HG02973 (cell line): ENCODE data around the gene NAP1L5.

Source experiments
- ATAC-seq: cut with Tn5 transposase; IDR thresholded peaks from one replicate; pipeline ENCODE4 v1.9.1; 2021; ENCODE audit warnings: moderate library complexity; ENCODE audit not compliant: unreplicated experiment

Gene NAP1L5, protein sequence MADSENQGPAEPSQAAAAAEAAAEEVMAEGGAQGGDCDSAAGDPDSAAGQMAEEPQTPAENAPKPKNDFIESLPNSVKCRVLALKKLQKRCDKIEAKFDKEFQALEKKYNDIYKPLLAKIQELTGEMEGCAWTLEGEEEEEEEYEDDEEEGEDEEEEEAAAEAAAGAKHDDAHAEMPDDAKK

DNA sequence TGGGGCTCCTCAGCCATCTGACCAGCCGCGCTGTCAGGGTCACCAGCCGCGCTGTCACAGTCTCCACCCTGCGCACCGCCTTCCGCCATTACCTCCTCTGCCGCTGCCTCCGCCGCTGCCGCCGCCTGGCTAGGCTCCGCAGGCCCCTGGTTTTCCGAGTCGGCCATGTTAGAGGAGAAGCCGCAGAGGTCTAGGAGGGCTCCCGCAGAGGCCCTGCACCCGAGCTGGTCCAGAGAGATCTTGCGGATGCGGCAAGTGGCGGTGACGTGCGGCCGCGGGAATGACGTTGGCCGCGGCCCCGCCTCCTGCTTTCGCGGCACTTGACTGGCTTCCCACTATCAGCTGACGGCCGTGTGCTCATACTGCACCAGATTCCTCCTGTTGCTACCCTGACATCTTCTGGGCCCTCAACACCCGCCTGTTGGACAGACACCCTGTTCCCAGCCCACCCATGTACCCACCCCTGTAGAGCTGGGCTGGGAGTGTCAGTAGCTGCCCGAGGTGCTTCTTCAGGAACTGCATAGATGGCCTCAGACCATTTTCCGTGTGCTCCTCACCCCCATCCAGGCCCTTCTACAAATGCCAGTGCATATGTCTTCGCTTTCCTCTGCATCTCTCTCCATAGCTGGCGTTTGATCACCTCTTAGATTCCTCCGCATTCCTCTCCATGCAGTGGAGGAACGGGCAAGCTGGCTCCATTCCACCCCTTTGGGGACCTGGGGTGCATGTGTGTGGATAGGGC is at the start of gene NAP1L5:
TSS of gene NAP1L5 (minus strand) at position 242 of the 742 bp plus-strand sequence. CDS start at position 167, 75 bp downstream.
- peak; percentile 98 for ATAC-seq

DNA sequence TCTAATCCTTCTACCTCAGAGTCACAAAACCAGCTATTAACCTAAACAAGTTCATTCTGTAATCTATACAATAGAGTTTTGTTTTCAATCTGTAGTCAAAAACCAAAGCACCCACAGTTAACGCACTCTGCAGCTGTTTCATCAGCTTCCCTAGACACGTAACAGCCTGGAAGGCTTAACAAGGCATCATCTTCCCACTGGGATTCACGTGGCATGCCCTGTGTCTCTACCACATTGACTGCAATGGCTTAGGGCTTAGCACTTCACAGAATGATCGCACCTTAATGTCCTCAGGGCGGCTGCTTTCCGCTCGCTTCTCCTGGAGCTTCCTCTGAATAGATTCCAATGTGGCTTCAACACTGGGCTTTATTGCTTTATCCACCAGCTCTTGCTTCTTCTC is 49.7 kb upstream of the NAP1L5 start:
- no peak for ATAC-seq

DNA sequence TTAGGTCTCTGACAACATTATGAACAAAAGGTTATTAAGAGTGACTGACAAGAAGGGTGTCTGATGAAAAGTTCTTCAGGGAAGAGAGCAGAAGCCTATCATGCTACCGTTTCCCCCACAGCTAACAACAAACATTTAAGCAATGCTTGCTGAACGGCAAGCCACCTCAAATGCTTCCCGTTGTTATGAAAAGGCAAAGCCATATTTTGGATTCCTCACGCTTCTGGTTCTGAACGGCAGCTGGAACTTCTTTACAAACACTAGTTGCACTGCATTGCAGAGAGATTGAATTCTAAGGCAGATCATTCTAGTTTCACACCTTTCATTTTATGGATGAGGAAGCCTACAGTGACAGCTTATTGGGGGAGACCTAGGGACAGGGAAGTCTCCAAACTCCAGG is 48.6 kb upstream of the NAP1L5 start:
- ATAC-seq = no peak

DNA sequence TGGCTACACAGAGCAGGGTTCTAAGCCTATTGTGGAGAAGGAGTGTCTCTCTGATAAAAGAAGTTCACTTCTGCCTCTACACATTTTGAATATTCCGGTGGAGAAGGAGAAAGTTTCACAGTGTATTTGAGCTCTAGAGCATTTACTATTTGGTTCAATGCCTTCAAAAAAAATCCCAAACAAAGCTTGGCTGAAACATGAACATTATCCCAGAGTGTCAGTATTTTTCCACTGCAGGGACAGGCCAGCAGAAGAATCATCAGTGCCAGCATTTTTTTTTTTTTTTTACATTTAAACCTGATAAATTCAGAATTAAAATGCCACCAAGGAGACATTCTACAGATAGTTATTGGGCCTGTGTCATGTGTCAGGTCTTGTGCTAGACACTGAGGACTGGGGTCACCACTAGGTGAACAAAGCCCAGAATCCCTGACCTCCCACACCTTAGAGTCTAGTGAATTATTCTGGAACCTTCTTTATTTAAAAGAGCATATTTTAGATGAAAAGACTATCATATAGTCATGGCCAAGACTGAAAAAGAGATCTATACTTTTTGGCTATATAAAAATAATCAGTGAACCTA is 48.0 kb upstream of the NAP1L5 start:
- no peak for ATAC-seq

DNA sequence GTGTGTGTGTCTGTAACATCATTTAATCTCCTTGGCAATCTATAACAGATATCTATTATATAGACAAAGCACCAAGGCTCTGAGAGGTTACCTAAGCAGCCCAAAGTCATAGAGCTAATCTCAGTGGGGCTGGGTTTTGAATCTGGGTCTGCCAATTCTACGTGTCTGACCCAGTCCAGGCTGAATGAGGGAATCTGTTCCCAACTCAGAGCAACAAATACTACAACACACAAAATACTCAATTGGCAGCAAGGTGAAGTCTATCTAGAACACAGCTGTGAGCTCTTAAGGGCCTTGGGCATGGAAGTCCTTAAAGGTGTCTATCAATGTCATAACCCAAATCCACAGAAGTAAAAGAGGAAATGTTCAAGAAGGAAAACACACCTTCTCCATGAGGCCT is 47.5 kb upstream of the NAP1L5 start:
- ATAC-seq = no peak

DNA sequence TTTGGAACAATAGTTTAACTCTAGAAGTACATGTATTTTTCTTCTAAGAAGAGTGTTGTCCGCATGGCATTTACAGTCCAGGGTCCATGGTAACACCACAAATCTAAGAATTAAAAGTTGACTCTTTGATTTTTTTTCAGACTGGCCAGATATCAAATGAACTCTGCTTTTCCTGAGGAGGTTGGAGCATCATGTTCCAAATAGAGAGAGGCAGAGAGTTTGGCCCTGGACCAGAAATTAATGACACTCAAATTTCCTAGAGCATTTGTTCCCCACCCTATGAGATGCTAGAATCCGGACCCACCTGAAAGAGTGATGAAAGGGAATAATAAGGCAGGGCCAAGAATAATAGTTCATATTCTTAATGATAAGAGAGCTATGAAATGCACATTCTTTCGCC is 47.0 kb upstream of the NAP1L5 start:
- ATAC-seq = no peak

DNA sequence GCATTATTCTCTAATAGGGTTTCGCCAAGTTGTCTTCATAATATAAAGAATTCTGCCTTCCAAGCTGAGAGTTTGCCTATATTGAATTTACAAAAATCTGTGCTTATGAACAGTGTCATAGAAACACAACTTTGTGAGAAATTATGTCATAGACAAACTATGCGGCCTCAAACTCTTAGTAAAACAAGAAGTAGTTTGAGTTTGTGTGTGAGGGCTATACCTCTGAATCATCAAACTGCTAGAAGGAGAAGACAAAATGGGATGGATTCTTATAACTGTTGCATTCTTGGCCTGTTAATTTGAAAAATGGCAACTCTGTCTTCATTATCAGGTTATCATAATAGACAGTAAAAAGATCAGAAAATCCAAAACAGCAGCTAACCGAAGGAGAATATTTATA is 46.1 kb upstream of the NAP1L5 start:
- no peak for ATAC-seq

DNA sequence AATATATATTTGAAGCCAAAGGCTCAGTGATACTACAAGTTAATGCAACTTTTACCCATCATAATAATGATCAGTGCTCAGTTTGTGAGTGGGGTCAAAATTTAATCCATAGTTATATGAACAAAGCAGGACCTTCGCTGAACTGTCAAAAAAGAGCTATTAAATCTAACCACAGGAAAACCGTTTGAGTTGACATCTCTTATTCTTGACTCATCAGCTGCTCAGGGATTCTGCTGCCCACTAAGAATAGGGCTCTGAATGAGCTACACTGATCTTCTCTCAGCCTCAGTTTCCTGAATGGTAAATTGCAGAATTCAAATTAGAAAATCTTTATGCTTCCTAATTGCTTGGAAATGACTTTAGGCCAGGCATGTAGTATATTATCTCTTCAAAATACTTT is 44.9 kb upstream of the NAP1L5 start:
- no peak for ATAC-seq

DNA sequence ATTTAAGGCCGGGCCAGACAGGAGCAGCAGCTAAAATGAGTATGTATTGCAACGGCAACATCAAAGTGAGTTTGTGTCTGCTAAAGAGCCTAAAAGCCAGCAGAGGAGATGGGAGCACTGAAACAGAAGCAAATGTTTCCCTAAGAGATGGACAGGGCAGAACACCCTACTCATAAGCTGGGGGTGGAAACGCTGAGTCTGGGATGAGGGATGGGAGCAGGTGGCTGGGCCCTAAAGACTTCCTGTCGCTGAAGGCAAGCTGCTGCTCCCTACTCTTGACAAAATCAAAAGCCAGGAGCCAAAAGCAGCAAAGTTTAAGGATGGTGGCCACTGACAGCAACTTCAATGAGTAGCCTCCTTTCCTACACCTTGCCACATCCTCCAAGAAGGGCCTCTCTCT is 40.6 kb upstream of the NAP1L5 start:
- no peak for ATAC-seq

DNA sequence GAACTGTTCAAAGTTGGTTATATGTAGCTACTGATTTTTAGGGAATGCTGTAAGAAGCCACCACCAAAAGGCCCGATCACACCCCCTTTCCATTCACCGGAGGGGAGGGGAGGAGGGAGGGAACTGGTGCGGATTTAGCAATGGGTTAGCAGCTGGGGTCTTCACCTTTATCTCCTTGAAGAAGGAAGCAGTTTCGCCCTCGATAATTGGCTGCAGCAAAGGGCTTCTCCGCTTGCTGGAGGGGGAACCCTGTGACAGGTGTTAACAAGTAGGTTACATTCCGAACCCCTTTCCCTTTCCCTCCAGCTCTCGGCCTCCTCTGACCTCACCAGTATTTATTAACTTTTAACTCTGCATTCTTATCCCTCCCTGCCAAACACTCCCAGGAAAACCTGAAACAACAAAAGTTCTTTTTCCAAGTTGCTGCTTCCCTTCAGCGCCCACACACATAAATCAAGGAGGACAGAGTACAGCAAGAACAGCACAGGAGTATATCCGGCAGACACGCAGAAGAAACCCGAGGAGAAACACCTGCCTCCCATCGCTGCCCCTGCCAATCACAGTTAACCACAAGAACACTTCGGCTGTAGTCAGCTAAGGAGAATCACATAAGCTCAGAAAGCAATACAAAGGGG is 39.8 kb upstream of the NAP1L5 start:
- peak; percentile 86 for ATAC-seq

DNA sequence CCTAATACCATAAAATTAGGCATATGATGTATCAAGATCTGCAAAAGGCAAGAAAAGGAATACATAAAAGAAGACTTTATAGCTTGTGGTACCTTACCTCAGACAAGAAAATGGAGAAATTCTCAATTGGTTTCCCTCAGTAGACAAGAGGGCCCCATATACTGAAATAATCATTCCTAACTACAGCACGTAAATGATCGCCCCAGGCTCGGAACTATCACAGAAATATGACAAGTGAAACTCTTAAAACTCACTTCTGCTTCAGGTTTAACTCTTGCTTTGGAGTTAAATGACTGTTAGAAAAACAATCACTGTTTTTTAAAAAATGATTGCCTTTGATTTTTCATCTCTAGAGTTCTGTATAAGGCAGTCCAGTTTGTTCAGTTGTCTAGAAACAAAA is 38.6 kb upstream of the NAP1L5 start:
- no peak for ATAC-seq

DNA sequence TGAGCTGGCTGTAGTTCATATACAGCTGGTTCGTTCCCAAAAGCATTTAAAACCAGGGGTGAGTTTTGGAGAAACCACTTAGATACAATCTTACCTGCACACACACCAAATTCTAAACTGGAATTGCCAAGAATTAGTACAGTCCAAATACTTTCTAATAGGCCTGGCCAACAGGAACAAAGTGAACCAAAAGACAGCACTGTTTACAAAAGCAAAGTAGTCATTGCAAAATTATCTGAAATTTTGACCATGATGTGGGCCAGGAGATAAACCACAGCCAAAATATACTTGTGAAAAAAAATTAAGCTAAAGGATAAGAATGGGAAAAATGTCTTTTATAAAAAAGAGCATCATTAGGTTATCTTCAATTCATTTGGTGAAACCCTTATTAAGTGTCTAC is 37.9 kb upstream of the NAP1L5 start:
- no peak for ATAC-seq

DNA sequence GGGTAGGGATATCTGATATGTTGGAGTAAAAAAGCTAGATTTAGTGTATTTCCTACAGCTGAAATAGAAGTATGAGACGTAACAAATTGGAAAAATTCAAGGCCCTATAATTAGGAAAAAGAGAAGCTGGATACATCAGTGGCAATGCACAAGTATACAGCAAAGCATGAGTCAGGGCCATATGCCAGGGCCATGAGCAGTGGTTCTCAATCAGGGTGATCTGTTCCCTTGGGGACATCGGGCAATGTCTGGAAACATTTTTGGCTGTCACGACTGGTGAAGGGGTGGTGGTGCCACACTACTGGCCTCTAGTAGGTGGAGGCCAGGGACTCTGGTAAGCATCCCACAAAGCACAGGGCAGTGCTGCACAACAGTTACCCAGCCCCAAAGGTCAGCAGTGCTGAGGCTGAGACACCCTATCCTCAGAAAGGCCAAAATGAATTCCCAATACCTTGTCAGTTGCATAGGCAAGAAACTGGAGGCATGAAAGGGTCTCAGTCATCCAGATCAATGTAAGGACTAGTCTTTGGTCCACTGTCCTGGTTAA is 36.8 kb upstream of the NAP1L5 start:
- ATAC-seq = no peak

DNA sequence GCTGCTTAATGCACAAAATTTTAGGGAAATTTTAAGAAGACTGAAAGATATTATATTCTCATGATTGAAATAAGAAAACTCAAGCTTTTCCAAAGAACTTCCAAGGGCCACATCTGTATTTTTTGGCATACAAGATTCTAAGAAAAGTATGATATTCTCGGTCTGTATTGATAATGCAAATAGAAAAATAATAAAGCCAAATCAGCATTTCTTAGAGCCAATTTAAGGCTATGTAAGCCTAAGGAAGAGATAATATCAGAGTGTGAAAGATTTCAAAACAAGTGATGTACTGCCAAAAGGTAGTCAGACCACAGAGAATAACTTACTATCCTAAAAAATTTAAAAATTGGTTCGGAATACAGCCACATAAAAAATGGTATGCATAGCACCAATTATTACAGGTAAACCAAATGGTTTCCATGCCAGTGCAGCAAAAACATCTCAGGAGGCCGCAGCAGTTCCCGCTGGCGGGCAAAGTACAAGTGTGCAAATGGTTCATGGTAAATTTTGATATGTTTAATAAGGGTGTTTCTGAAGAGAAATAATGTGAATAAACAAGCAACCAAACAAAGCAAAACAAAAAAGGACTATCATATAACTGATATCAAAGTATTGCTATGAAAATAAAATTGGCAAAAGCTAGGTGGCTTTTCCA is 35.2 kb upstream of the NAP1L5 start:
- no peak for ATAC-seq

DNA sequence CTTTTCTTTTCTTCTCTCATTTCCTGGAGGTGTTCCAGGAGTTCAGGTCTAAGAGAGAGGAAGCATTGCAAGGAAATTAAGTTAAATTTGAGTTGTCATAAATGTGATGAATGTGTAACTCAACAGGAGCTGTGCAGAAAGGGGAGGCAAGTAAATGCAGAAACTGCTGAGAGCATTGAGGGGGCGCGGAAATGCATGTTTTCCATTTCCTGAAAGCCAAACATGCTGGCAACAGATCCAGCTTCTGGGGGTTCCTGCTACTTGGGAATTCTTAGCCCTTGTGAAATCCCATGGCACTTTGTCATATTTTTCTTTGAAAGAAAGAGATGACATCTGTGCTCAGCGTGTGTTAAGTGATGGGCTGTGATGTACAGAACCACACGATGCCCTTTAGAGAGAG is 33.8 kb upstream of the NAP1L5 start:
- ATAC-seq = no peak

DNA sequence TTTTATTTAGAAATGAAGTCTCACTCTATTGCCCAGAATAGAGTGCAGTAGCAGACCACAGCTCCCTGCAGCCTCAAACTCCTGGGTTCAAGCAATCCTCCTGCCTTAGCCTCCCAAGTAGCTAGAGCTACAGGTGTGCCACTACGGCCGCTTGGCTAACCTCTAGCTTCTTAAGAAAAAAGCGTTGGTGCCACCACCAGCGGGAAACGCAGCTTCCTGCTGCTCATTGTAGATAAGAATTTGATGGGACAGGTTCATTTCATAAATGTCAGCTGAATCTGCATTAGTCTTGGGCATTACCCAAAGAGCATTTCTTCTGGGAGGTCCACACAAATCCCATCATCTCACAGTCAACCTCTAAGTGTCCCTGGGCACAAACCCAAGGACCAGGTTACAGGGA is 33.2 kb upstream of the NAP1L5 start:
- ATAC-seq = no peak

DNA sequence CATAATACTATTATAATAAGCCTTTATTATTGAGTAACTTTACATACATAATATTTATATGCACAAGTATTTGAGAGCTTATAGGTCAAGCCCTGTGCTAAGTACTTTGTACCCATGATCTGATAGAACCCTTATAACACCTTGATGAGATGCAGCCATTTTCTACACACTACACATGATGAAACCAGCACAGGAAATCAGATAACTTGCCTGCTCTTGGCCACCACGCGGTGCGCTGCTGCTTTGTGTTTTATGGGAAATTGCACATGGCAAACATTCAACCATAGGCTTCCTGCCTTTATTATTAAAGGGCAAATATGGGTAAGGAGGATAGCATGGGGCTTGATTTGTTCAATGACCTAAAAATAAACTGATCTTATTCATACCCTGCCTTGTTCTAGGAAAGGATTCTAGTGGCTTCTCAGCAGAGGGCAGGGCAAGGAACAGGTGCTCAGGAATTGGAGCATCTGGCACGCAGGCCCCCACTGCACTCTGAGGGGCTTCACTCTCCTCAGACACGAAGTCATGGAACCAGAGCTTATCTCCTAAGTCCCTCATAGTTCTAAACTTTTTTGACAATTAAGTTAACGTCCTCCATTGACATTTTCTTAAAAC is 31.6 kb upstream of the NAP1L5 start:
- no peak for ATAC-seq

DNA sequence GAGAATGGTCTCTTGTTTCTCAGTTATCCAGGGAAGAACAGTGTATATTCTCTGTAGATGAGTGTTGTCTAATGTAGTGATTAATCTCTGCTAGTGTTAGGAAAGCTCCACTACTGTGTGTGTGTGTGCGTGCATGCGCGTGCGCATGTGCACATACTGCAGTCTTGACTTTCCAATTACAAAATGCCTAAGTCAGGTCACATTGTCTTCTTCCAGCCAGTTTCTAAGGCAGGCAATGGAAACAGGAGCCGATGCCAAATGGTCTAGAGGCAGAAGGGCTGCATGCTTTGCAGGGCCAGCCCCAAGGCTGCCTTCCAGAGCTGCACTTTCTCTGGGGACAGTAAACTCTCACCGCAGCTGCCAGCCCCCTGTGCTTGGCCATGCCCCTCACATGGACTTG is 30.5 kb upstream of the NAP1L5 start:
- no peak for ATAC-seq

DNA sequence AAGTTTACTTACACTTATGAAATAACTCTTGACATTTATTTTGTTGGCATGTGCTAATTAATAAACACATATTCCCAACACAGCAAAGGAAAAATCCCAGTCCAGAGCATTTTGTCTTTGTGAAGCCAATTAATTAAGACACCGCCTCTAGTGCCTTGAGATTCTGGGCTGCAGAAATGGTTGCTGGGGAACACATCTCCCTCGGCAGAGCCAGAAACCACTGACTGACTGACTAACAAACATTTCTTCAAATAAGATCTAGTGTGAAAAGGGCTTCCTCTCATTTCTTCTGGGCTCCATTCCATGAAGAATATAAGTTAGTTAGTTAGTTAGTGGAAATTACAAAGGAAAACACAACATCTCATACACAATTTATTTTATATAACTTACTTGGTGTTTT is 28.4 kb upstream of the NAP1L5 start:
- ATAC-seq = no peak

DNA sequence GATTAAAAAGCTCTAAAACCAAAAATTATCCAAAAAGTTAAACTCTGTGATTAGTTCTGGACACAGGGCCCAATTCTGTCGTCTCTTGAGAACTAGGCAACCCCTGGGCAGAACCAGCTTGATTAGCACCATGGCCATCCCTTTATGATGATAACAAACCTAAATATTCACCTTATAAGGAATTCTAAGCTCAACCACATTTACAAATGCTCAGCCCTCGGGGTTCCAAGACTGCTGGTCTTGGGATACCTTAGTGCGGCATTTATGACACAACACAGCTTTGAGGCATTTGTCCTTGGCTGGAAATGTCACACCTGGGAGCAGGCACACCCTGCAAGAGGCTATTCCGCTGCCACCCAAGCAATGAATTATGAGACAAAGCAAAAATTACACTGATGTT is 27.5 kb upstream of the NAP1L5 start:
- no peak for ATAC-seq

DNA sequence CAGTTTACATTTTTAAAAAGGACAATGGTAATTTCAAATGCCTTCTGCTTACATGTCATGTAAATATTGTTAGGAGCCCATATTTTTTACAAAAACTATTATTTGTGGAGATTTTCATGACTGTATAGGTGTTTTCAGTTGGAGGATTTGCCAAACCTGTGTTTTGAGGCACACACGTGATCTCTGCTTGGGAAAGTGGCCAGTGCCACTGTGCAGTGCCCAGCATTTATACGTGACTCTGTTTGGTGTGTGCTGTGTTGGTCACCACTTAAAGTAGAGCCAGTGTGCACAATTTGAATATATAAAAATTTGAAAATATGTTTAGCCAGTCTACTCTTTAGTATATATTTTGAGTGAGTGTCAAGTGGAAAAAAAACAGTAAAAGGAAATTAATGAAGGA is 26.8 kb upstream of the NAP1L5 start:
- ATAC-seq = no peak
